Fibroblast of lung (primary cell): ENCODE results near the gene THAP5.

ENCODE experiments used
- CTCF ChIP-seq, 2 donors: IDR thresholded peaks in 1 of 2; conservative IDR thresholded peaks in 1 of 2; 1 replicate in 1 of 2; 2 replicates in 1 of 2; pipeline ENCODE4 v1.5.1; 2011 to 2012; ENCODE audit warnings: low read length in 2 of 2, control low read depth in 1 of 2, inconsistent platforms in 1 of 2, low read depth in 1 of 2, mild to moderate bottlenecking in 1 of 2
- EZH2 ChIP-seq: IDR thresholded peaks from 2 replicates; pipeline ENCODE4 v1.5.1; 2012; ENCODE audit warnings: low read length, control low read depth, mild to moderate bottlenecking; ENCODE audit errors: missing control alignments

DNA sequence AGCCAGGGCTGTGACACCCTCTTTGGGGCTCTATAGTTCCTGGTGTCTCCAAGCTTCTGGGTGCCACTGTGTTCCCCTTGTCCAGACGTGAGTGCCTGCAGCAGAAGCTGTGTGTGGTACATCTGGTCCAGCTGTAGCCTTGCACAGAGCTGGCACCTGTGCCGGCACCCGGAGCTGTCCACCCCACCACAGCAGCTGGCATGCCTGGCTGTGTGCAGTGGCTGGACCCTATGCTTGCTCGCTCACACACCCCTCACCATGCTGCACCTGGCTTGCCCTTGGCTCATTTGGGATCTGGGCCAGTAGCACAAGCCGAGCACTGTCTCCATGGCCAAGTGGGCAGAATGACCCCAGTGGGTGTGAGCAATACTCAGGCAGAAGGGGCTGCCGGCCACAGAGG, 10.8 kb upstream of the THAP5 start:
- TF ChIP-seq CTCF (conservative IDR thresholded peaks at IDR 0.05 in 1 of 2, IDR thresholded peaks at IDR 0.05 in 1 of 2; ENCODE audit: low read depth in 1 of 2, low read length in 2 of 2) (no peak), EZH2 (no peak)
